ENCODE results near the gene ATF6.
"Not testable (repeated sequence)": the region's sequence is repeated elsewhere in the genome, so short reads cannot be mapped to it uniquely, and the experiment has no call there.

ATF6 gene

GRCh38 chr1:161832299-161832907, 66.3 kb downstream of the ATF6 start:
- DNase-seq (ENCODE audit: low read depth in 2 of 2) = not testable (repeated sequence)

- no peak for DNase-seq (ENCODE audit: low read depth in 2 of 2)
Observed at GRCh38 chr1:161834967-161835550, 68.9 kb downstream of the ATF6 start.

- DNase-seq (ENCODE audit: low read depth in 2 of 2) = no peak
Observed at GRCh38 chr1:161836018-161836417, 69.9 kb downstream of the ATF6 start.

GRCh38 chr1:161838362-161838761, 72.2 kb downstream of the ATF6 start:
- DNase-seq (ENCODE audit: low read depth in 2 of 2) = no peak

- DNase-seq (ENCODE audit: low read depth in 2 of 2) = no peak
Observed at GRCh38 chr1:161838885-161839284, 72.8 kb downstream of the ATF6 start.

GRCh38 chr1:161839591-161839990, 73.5 kb downstream of the ATF6 start:
- DNase-seq (ENCODE audit: low read depth in 2 of 2) = no peak

- DNase-seq (ENCODE audit: low read depth in 2 of 2) = no peak
Observed at GRCh38 chr1:161840363-161840762, 74.2 kb downstream of the ATF6 start.

GRCh38 chr1:161843156-161843555, 77.0 kb downstream of the ATF6 start:
- no peak for DNase-seq (ENCODE audit: low read depth in 2 of 2)

- DNase-seq (ENCODE audit: low read depth in 2 of 2) = no peak
Observed at GRCh38 chr1:161844696-161845095, 78.6 kb downstream of the ATF6 start.

- no peak for DNase-seq (ENCODE audit: low read depth in 2 of 2)
Observed at GRCh38 chr1:161848676-161849075, 82.6 kb downstream of the ATF6 start.

GRCh38 chr1:161849518-161849917, 83.4 kb downstream of the ATF6 start:
- no peak for DNase-seq (ENCODE audit: low read depth in 2 of 2)

- no peak for DNase-seq (ENCODE audit: low read depth in 2 of 2)
Observed at GRCh38 chr1:161855260-161855659, 89.1 kb downstream of the ATF6 start.

- no peak for DNase-seq (ENCODE audit: low read depth in 2 of 2)
Observed at GRCh38 chr1:161858271-161858670, 92.2 kb downstream of the ATF6 start.

- DNase-seq (ENCODE audit: low read depth in 2 of 2) = no peak
Observed at GRCh38 chr1:161863549-161863948, 97.4 kb downstream of the ATF6 start.

GRCh38 chr1:161864577-161864976, 98.5 kb downstream of the ATF6 start:
- DNase-seq (ENCODE audit: low read depth in 2 of 2) = no peak

- DNase-seq (ENCODE audit: low read depth in 2 of 2) = no peak
Observed at GRCh38 chr1:161866241-161866640, 100.1 kb downstream of the ATF6 start.

GRCh38 chr1:161868832-161869231, 102.7 kb downstream of the ATF6 start:
- no peak for DNase-seq (ENCODE audit: low read depth in 2 of 2)

- no peak for DNase-seq (ENCODE audit: low read depth in 2 of 2)
Observed at GRCh38 chr1:161869291-161869690, 103.2 kb downstream of the ATF6 start.

- no peak for DNase-seq (ENCODE audit: low read depth in 2 of 2)
Observed at GRCh38 chr1:161872506-161872905, 106.4 kb downstream of the ATF6 start.

GRCh38 chr1:161879261-161879660, 113.1 kb downstream of the ATF6 start:
- DNase-seq (ENCODE audit: low read depth in 2 of 2) = no peak

- DNase-seq (ENCODE audit: low read depth in 2 of 2) = no peak
Observed at GRCh38 chr1:161884475-161884874, 118.4 kb downstream of the ATF6 start.

GRCh38 chr1:161885003-161885402, 118.9 kb downstream of the ATF6 start:
- no peak for DNase-seq (ENCODE audit: low read depth in 2 of 2)

GRCh38 chr1:161885759-161886158, 119.6 kb downstream of the ATF6 start:
- DNase-seq (ENCODE audit: low read depth in 2 of 2) = no peak

GRCh38 chr1:161886589-161886988, 120.5 kb downstream of the ATF6 start:
- no peak for DNase-seq (ENCODE audit: low read depth in 2 of 2)
